ENCODE measurements around the gene F2RL2.
A peak's percentile ranks its signal among the peaks of the same experiment; 100 is the strongest.

The F2RL2 gene

DNA sequence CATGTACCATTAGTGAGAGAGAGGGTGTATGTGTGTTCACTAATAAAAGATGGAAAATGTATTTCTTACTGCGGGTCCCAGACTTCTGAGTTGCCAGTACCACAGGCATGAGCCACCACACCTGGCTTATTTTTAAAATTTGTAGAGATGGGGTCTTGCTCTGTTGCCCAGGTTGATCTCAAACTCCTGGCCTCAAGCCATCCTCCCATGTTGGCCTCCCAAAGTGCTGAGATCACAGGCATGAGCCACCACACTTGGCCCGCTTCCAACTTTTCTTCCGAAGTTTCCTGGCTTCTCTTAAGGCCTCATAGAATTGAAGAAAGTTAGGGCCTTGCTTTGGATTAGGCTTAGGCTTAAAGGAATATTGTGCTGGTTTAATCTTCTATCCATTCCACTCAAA is 40.4 kb upstream of the F2RL2 start:
- TF ChIP-seq, protein P1, sequence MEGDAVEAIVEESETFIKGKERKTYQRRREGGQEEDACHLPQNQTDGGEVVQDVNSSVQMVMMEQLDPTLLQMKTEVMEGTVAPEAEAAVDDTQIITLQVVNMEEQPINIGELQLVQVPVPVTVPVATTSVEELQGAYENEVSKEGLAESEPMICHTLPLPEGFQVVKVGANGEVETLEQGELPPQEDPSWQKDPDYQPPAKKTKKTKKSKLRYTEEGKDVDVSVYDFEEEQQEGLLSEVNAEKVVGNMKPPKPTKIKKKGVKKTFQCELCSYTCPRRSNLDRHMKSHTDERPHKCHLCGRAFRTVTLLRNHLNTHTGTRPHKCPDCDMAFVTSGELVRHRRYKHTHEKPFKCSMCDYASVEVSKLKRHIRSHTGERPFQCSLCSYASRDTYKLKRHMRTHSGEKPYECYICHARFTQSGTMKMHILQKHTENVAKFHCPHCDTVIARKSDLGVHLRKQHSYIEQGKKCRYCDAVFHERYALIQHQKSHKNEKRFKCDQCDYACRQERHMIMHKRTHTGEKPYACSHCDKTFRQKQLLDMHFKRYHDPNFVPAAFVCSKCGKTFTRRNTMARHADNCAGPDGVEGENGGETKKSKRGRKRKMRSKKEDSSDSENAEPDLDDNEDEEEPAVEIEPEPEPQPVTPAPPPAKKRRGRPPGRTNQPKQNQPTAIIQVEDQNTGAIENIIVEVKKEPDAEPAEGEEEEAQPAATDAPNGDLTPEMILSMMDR (IDR thresholded peaks at IDR 0.05; ENCODE audit: insufficient read depth, low read depth, low read length, missing control alignments): no peak
- H3K4me3 ChIP-seq (ENCODE audit: low read length): no peak overlapping the region
- DNase-seq (ENCODE audit: low read depth): peak; percentile 11

DNA sequence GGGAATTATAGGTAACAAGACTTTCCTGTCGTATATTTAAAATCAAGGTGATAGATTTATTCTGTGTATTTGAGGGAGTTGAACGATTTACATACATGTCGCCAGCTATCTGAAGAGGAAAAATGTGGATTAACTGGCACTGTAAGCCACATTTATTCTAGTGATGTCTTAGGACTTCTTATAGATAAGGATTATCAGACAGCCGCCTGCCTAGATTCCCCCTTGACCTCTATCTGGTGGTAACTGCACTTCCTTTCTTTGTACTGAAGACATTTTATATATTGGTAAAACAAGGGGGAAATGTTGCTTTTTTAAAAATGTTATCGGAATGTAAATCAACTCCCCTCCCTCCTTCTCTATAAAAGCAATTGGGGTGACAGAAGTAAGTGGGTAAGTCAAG is 39.3 kb upstream of the F2RL2 start:
- TF ChIP-seq, protein P1 (IDR thresholded peaks at IDR 0.05; ENCODE audit: insufficient read depth, low read depth, low read length, missing control alignments): no peak
- DNase-seq (ENCODE audit: low read depth): no peak
- no peak overlapping the region for H3K4me3 ChIP-seq (ENCODE audit: low read length)

DNA sequence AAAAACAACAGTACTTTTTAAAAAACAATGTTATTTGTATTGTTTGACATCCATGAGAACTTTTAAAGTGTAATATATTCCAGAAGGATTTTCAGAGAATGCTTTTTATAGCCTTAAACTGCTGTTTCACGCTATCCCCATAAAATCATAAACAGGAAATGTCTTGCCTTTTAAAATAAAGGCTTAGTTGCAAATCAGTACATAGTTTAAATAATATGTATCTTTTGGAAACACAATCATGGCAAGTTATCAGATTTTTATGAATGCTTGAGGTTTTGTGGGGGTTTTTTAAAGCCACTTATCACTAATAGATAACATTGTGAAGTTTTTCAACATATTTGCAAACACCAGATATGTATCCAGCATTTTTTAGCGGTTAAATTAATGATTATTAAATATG is 37.2 kb upstream of the F2RL2 start:
- no peak overlapping the region for H3K4me3 ChIP-seq (ENCODE audit: low read length)
- DNase-seq (ENCODE audit: low read depth): no peak
- TF ChIP-seq, protein P1 (IDR thresholded peaks at IDR 0.05; ENCODE audit: insufficient read depth, low read depth, low read length, missing control alignments): no peak

DNA sequence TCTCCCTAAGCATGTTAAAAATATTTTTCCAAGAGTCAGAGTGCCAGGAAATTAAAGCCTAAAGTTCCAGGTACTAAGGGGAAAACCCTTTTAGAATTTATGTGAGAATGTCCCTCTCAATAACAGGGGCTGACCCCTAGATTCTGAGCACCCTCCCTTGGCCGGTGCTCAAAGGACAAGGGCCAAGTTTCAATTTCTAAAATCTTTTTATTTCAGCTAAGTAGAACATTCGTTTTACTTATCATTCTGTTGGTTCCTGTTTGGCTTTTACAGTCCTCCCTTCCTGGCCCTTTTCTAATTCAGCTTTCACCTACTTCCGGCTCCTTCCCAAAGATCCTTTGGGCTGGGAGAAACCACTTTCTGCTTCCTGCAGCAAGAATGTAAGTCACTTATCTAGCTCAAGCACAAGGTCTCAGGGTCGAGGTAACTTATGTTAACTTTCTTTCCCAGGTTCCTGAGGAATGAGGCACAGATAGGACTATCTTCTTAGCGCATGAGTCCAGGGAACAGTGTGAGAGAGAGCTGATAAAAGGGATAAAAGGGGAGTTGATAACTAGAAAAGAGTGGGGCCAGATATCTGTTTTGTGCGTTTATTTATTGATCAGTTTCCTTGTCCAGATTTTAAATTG is 34.6 kb upstream of the F2RL2 start:
- TF ChIP-seq, protein P1 (IDR thresholded peaks at IDR 0.05; ENCODE audit: insufficient read depth, low read depth, low read length, missing control alignments): no peak

DNA sequence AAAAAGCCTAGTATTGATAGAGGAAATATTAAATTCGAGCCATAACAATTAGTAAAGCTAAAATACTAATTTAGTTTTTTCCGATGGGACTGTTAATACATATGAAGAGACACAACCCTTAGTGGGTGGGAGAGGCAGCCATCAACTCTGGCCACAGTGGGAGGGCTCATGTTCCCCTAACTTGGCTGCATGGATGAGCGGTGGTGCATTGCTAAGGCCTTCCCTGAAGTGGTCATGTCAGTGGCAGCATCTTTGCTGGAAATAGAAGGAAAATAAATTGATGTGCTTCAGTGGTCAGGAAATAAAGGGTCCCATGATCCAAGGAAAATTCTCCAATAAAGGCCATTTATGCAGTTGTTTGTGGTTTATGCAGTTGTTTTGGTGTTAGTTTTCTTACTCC is 33.9 kb upstream of the F2RL2 start:
- no peak overlapping the region for H3K4me3 ChIP-seq (ENCODE audit: low read length)
- TF ChIP-seq, protein P1 (IDR thresholded peaks at IDR 0.05; ENCODE audit: insufficient read depth, low read depth, low read length, missing control alignments): no peak
- DNase-seq (ENCODE audit: low read depth): no peak

More for the DNA sequence above, 34.6 kb upstream of the F2RL2 start:
- no peak for DNase-seq (ENCODE audit: low read depth)
- H3K4me3 ChIP-seq (ENCODE audit: low read length): no peak overlapping the region

DNA sequence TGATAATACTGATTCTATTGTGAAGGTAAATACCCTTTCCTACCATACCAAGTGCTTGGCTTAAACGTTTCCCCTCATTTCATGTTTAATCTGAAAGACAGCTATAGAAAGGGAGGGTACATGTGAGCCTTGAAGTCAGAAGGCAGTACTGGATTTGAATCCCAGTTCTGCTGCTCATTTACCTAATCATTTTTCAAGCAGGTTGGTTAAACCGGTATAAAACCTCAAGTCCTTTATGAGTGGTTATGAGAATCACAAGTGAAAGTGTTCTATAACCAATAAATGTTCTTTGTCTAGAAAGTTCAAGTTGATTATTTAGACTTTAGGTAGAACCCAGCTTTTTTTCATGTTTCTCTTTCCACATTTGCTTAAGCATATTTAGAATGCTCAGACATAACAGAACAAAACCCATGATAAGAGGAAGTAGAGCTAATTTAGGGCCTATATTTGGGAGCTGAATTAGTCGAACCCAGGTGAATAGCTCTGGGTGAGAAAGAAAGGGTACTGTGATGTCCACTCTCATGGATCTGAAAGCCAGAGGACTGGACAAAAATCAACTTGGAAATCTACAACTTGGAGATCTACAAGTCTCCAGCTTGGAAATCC is 29.7 kb upstream of the F2RL2 start:
- TF ChIP-seq, protein P1 (IDR thresholded peaks at IDR 0.05; ENCODE audit: insufficient read depth, low read depth, low read length, missing control alignments): no peak
- H3K4me3 ChIP-seq (ENCODE audit: low read length): no peak overlapping the region
- no peak for DNase-seq (ENCODE audit: low read depth)

DNA sequence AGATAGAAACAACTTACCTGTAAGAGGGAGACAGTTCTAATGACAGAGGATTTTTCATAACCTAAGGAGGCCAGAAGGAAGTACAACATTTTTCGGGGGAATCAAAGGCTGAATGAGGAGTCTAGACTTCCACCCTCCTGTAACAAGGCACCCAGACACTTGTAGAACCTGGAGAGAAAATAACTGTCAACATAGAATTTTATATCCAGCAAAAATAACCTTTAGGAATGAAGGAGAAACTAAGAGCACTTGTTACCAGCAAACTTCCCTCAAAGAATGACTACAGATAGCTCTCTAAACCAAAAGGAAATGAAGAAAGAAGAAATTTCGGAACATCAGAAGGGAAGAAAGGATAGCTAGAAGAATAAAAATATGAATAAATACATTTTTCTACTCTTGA is 25.9 kb upstream of the F2RL2 start:
- TF ChIP-seq, protein P1 (IDR thresholded peaks at IDR 0.05; ENCODE audit: insufficient read depth, low read depth, low read length, missing control alignments): no peak
- no peak for DNase-seq (ENCODE audit: low read depth)
- H3K4me3 ChIP-seq (ENCODE audit: low read length): no peak overlapping the region
